ENCODE measurements around the gene LGALS9.

Gene LGALS9

GRCh38 chr17:27620721-27621120 is 10.3 kb upstream of the LGALS9 start:
- TF ChIP-seq CTCF (conservative IDR thresholded peaks at IDR 0.05; ENCODE audit: low read length): no peak
- no peak for DNase-seq (ENCODE audit: low read depth)
- no peak overlapping the region for H3K4me3 ChIP-seq (ENCODE audit: low read length)

- no peak for DNase-seq (ENCODE audit: low read depth)
These were observed 9.5 kb upstream of the LGALS9 start for GRCh38 chr17:27621536-27621935.

GRCh38 chr17:27621942-27622559 is 8.9 kb upstream of the LGALS9 start:
- H3K4me3 ChIP-seq (ENCODE audit: low read length): no peak overlapping the region
- TF ChIP-seq CTCF (conservative IDR thresholded peaks at IDR 0.05; ENCODE audit: low read length): no peak
- DNase-seq (ENCODE audit: low read depth): peak; percentile 20

More at GRCh38 chr17:27621536-27621935, 9.5 kb upstream of the LGALS9 start:
- H3K4me3 ChIP-seq (ENCODE audit: low read length): no peak overlapping the region
- TF ChIP-seq CTCF (conservative IDR thresholded peaks at IDR 0.05; ENCODE audit: low read length): no peak

GRCh38 chr17:27622986-27623385 is 8.0 kb upstream of the LGALS9 start:
- no peak for DNase-seq (ENCODE audit: low read depth)
- TF ChIP-seq CTCF (conservative IDR thresholded peaks at IDR 0.05; ENCODE audit: low read length): no peak
- H3K4me3 ChIP-seq (ENCODE audit: low read length): no peak overlapping the region

GRCh38 chr17:27623614-27624013 is 7.4 kb upstream of the LGALS9 start:
- no peak overlapping the region for H3K4me3 ChIP-seq (ENCODE audit: low read length)
- DNase-seq (ENCODE audit: low read depth): no peak
- no peak for TF ChIP-seq CTCF (conservative IDR thresholded peaks at IDR 0.05; ENCODE audit: low read length)

GRCh38 chr17:27624539-27624938 is 6.4 kb upstream of the LGALS9 start:
- no peak overlapping the region for H3K4me3 ChIP-seq (ENCODE audit: low read length)
- no peak for TF ChIP-seq CTCF (conservative IDR thresholded peaks at IDR 0.05; ENCODE audit: low read length)
- DNase-seq (ENCODE audit: low read depth): no peak

- no peak for DNase-seq (ENCODE audit: low read depth)
- H3K4me3 ChIP-seq (ENCODE audit: low read length): no peak overlapping the region
- no peak for TF ChIP-seq CTCF (conservative IDR thresholded peaks at IDR 0.05; ENCODE audit: low read length)
These were observed 5.1 kb upstream of the LGALS9 start for GRCh38 chr17:27625856-27626255.

Data from AG10803 (cell line).